Breast epithelium (tissue), 4 donors: ENCODE data around the gene METTL4. TPM values are rescaled to one million over a fixed set of nuclear protein-coding genes. Genes with fewer than 3 reads are reported as not detected.

Experiments used
- DNase-seq, 2 donors: peaks; one replicate each; pipeline ENCODE4 v3.0.0-alpha.2; 2019; ENCODE audit warnings: low spot score in 2 of 2
- H3K27ac ChIP-seq, 2 donors: fragments of 200-600 bp; sonication (generic) in 1 of 2; one replicate each; pipeline ENCODE4 v1.5.1; 2016 to 2019; ENCODE audit warnings: mild to moderate bottlenecking in 1 of 2
- H3K27me3 ChIP-seq, 2 donors: fragments of 200-600 bp; sonication (generic) in 1 of 2; one replicate each; pipeline versions ENCODE4 v1.5.1 to v1.6.0; 2017 to 2019; ENCODE audit warnings: control low read depth in 1 of 2, mild to moderate bottlenecking in 1 of 2
- H3K36me3 ChIP-seq: fragments of 200-600 bp; one replicate; pipeline ENCODE4 v1.5.1; 2019
- H3K4me1 ChIP-seq, 2 donors: fragments of 200-600 bp; sonication (generic); one replicate each; pipeline ENCODE4 v1.5.1; 2016 to 2019; ENCODE audit warnings: control low read depth in 1 of 2
- H3K4me3 ChIP-seq, 3 donors: fragments of 200-600 bp; sonication (generic); 1 replicate in 2 of 3; 2 replicates in 1 of 3; pipeline ENCODE4 v1.5.1; 2016 to 2019; ENCODE audit warnings: mild to moderate bottlenecking in 3 of 3, moderate library complexity in 2 of 3
- H3K9me3 ChIP-seq, 2 donors: fragments of 200-600 bp; sonication (generic) in 1 of 2; one replicate each; pipeline ENCODE4 v1.5.1; 2016 to 2019; ENCODE audit warnings: control low read depth in 1 of 2
- POLR2A ChIP-seq: fragments of 450-650 bp; IDR thresholded peaks from one replicate; pipeline ENCODE4 v1.6.1; 2016; ENCODE audit warnings: antibody characterized with exemption, mild to moderate bottlenecking, moderate library complexity
- POLR2AphosphoS5 ChIP-seq, 3 donors: sonication (generic); formaldehyde crosslinking; IDR thresholded peaks; one replicate each; pipeline ENCODE4 v1.6.1; 2017; ENCODE audit warnings: antibody characterized with exemption in 3 of 3
- intact Hi-C: fragments of 100-400 bp; cut with DNase I; formaldehyde crosslinking; loops from one replicate; pipeline ENCODE4 v1.15.1; 2023; ENCODE audit warnings: low total_unique reads
- total RNA-seq, 3 donors: library from RNA; depleted of rRNA; stranded (reverse); fragments of >200 nt; gene quantifications; one replicate each; pipeline ENCODE4 v1.1.0, GENCODE V29; 2016
- TF ChIP-seq, protein P1 (sequence below), 3 donors: fragments of 450-650 bp; IDR thresholded peaks; one replicate each; pipeline ENCODE4 v1.5.1; 2016 to 2017; ENCODE audit warnings: antibody characterized with exemption in 3 of 3, mild to moderate bottlenecking in 3 of 3, moderate library complexity in 3 of 3

METTL4 gene
- total RNA-seq, 3 donors from 2014 or later, result 4.0 to 11.3 (median 7.2) TPM

DNA sequence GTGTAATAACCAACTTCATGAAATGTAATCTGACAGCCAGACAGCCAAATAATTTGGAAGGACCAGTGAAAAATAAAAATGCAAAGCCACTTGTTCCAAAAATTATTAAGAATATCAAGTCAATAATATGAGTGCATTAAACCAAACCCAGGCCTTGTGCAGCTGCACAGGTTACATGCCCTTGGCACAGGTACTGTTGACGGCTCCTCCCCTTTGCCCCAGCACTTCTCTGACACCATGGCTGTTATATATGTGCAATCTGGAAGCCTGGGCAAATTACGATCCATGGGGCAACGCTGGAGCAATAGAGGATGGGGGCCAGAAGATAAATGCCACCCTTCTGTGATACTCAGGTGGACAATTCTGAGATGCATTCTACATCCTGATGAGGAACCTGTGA, 68.9 kb downstream of the METTL4 start:
- Histone ChIP-seq H3K27me3 (no peaks in the 10 kb centered on the region), H3K4me3 (no peak overlapping the region), H3K36me3 (no peaks in the 10 kb centered on the region), H3K4me1 (no peaks in the 10 kb centered on the region), H3K27ac (no peak overlapping the region), H3K9me3 (no peaks in the 10 kb centered on the region)
- DNase-seq, result no peak
- intact Hi-C loops, result no loop called here
- TF ChIP-seq POLR2AphosphoS5 (IDR thresholded peaks at IDR 0.05) (no peak), POLR2A (no peak)
- TF ChIP-seq, protein P1, sequence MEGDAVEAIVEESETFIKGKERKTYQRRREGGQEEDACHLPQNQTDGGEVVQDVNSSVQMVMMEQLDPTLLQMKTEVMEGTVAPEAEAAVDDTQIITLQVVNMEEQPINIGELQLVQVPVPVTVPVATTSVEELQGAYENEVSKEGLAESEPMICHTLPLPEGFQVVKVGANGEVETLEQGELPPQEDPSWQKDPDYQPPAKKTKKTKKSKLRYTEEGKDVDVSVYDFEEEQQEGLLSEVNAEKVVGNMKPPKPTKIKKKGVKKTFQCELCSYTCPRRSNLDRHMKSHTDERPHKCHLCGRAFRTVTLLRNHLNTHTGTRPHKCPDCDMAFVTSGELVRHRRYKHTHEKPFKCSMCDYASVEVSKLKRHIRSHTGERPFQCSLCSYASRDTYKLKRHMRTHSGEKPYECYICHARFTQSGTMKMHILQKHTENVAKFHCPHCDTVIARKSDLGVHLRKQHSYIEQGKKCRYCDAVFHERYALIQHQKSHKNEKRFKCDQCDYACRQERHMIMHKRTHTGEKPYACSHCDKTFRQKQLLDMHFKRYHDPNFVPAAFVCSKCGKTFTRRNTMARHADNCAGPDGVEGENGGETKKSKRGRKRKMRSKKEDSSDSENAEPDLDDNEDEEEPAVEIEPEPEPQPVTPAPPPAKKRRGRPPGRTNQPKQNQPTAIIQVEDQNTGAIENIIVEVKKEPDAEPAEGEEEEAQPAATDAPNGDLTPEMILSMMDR (IDR thresholded peaks at IDR 0.05), result no peak

DNA sequence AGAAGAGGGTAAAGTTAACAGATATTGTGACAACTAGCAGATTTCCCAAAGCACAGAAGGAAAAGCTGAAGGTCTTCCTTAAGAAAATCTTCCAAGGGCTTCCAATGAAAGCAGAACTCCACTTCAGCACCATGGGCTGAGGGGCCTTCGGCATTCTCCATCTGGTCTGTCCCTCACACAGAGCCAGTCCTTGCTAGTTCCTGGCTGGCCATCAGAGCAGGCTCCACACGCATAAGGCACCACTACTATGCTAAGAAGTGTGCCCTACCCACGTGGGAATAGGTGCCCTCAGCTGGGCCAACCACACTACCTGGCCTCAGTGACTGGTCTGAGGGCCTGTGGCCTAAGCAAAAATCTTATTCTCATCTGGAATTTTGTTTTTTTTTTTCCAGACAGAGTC, 73.5 kb downstream of the METTL4 start:
- Histone ChIP-seq H3K4me1 (no peaks in the 10 kb centered on the region), H3K36me3 (no peaks in the 10 kb centered on the region), H3K27me3 (no peaks in the 10 kb centered on the region), H3K4me3 (no peak overlapping the region), H3K27ac (no peak overlapping the region), H3K9me3 (no peaks in the 10 kb centered on the region)
- intact Hi-C loops, result no loop called here
- no peak for DNase-seq
- TF ChIP-seq POLR2A (no peak), POLR2AphosphoS5 (IDR thresholded peaks at IDR 0.05) (no peak)
- TF ChIP-seq, protein P1 (IDR thresholded peaks at IDR 0.05), result no peak

DNA sequence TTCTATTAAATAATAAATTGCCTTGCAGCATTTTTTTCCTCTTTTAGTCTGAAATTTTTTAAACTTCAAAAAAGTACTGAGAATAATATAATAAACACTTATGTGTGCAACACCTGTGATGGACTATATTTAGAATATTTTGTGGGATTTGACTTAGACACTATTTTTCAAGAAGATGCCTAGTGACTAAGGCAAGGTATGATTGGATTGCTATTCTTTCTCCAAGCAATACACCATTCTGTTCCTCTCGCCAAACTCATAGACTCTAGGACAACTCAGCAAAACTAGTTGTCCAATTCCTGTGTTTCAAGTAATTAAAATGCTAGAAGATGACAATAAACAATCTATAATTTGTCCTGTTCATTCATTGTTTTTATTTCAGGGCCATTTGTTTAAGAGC, 75.9 kb downstream of the METTL4 start:
- intact Hi-C loops, result no loop called here
- Histone ChIP-seq H3K4me3 (no peak overlapping the region), H3K27ac (no peak overlapping the region), H3K4me1 (no peaks in the 10 kb centered on the region), H3K36me3 (no peaks in the 10 kb centered on the region), H3K27me3 (no peaks in the 10 kb centered on the region), H3K9me3 (no peaks in the 10 kb centered on the region)
- TF ChIP-seq, protein P1 (IDR thresholded peaks at IDR 0.05), result no peak
- TF ChIP-seq POLR2AphosphoS5 (IDR thresholded peaks at IDR 0.05), result no peak
- TF ChIP-seq POLR2A, result no peak
- no peak for DNase-seq

DNA sequence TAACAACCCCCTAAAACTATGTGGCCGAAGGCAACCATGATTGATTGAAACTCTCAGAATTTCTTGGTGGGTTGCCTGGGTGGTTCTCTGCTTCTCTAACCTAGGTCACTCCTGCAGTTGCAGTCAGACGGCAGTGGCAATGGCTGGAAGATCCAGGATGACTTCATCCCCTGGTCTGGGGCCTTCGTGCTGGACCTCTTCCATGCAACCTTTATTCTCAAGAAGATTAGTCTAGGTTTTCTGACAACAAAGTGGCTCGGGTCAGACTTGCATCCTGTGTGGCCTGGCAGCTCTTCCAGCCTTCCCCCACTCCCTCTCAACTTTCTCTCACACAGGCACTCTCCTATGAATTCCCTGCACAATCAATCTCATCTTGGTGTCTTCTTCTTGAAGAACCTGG, 76.4 kb downstream of the METTL4 start:
- Histone ChIP-seq H3K4me1 (no peaks in the 10 kb centered on the region), H3K36me3 (no peaks in the 10 kb centered on the region), H3K4me3 (no peak overlapping the region), H3K27ac (no peak overlapping the region), H3K27me3 (no peaks in the 10 kb centered on the region), H3K9me3 (no peaks in the 10 kb centered on the region)
- no peak for DNase-seq
- intact Hi-C loops, result no loop called here
- TF ChIP-seq, protein P1 (IDR thresholded peaks at IDR 0.05), result no peak
- TF ChIP-seq POLR2A, result no peak
- no peak for TF ChIP-seq POLR2AphosphoS5 (IDR thresholded peaks at IDR 0.05)

Other genes with a start within 250 kb of the METTL4 start
- under 1 TPM; 0.44 to 0.98 (median 0.96) TPM for gene NDC80, start 52 bp upstream of the METTL4 start, total RNA-seq
- gene SMCHD1, start 84.2 kb upstream of the METTL4 start, total RNA-seq, result 100 to 1,000 TPM in 2 of 3 donors, 10 to 100 TPM in 1; 73.9 to 131 (median 102) TPM